ENCODE data around the gene EPB41L3.
"Not testable (repeated sequence)": the region's sequence is repeated elsewhere in the genome, so short reads cannot be mapped to it uniquely, and the experiment has no call there.

Gene EPB41L3

GRCh38 chr18:5530629-5531178, 13.1 kb downstream of the EPB41L3 start:
- no peak for DNase-seq (ENCODE audit: low read depth in 2 of 2)

GRCh38 chr18:5529471-5529870, 14.3 kb downstream of the EPB41L3 start:
- no peak for DNase-seq (ENCODE audit: low read depth in 2 of 2)

- DNase-seq (ENCODE audit: low read depth in 2 of 2): no peak
These were observed 16.2 kb downstream of the EPB41L3 start for GRCh38 chr18:5527603-5528002.

DNA sequence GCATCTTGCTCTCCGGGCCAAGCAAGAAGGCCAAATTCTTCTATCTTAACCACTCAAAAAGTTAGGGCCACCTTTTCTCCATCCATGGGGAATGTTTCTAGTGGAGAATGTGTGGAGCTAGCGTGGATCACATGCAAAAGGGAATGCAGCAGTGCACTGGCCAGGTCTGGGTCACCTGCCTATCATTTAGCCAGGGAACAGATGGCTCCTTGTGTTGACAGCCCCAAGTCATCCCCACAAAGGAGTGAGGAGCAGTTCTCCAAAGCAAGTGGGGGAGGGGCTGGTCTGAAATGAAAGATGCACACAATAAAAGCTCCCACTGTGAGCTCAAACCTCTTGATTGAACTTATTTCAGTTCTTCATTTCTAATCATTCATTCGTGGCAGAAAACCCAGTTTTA, 19.1 kb downstream of the EPB41L3 start:
- DNase-seq (ENCODE audit: low read depth in 2 of 2): no peak

DNA sequence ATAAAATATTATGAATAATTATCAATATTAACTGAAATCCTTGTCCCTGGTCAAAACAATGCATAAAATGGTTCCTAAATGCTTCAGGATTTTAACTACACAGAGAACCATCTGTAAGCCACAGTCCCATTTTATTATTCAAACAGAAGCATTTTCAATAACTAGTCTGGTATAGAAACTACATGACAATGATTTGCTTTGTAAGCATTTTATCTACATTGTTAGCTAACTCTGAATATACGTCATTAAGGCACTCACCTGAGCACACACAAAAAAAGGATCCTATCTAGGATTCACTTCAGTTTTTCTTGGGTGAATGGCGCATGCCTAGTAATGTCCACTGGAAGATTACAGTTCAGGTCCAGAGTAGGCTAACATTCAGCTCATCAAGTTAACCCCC, 22.8 kb downstream of the EPB41L3 start:
- DNase-seq (ENCODE audit: low read depth in 2 of 2): no peak

DNA sequence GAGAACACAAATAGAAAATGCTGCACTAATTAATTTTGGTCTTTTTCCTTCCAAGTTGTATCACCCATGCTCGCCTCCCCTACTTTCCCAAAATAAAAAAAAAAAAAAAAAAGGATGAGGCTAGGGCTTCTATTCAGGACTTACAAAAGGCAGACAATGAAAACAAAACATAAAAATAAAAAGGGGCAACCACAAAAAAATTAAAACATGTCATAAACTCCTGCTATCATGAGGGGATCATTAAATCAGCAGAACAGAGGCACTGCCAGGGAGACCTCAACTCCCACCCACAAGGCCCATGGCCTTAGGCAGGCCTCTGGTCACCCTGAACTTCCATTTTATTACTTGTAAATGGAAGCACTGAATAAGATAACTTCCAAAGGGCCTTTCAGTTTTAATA, 23.3 kb downstream of the EPB41L3 start:
- no peak for DNase-seq (ENCODE audit: low read depth in 2 of 2)

DNA sequence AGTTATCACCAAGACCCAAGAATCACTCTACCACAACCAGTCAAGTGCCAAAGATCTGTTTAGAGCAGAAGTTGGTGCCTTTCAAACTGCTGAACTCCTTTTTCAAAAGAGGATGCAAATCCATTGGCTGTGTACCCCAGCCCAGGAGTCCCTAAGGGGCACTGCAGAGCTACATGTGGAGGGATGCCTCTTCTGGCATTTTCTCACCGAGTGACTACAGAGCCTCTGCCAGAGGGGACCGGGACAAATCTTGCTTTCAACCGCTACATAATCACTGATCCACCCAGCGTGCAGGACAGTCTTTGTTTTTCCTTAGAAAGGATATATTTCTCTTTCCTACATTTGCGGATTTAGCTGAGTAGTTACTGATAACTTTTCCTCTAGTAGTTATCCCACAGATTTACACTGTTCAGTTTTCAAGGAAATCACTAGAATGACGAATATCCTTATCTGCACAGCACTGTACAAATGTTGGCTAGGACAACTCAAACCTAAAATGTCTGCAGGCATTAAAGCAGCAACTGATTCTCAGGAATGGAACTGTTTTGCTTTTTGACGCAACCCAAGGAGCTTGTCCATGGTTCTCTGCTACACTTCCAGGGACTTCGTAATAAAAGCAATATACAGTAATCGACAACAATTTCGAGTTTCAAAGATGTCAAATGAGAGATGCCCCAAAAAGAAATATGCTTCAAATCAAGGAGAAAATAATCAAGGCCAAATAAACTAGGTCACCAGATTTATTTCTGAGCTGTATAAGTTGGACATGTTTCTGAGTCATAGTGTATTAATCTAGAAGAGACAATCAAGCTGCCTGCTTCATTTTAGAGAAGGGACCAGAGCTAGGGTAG, 24.1 kb downstream of the EPB41L3 start:
- DNase-seq (ENCODE audit: low read depth in 2 of 2): no peak

- no peak for DNase-seq (ENCODE audit: low read depth in 2 of 2)
These were observed 24.9 kb downstream of the EPB41L3 start for GRCh38 chr18:5518899-5519371.

DNA sequence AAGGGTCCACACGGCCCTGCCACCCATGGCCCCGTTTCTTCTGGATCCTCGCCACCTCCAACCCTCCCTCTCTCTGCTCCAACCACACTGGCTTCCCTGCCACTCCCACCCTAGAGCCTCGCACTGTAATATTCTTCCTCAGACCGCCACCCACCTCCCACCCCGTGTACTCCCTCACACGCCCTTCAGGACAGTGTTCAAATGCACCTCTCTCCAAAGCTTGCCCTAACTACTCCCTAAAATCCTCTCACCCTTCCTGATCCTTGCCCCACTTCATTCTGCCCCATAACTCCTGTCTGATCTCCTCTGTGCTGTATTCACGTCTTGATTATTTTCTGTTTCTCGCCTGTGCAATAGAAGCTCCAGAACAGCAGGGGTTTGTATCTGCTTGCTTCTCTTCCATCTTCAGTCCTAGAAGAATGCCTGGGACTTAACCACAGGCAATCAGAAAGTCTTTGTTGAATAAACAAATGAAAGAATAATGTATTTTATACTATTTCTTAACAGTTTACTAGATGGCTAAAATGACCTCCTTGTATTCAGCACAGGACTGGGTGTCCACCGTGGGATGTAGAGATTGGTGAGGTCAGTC, 25.5 kb downstream of the EPB41L3 start:
- DNase-seq (ENCODE audit: low read depth in 2 of 2): no peak

DNA sequence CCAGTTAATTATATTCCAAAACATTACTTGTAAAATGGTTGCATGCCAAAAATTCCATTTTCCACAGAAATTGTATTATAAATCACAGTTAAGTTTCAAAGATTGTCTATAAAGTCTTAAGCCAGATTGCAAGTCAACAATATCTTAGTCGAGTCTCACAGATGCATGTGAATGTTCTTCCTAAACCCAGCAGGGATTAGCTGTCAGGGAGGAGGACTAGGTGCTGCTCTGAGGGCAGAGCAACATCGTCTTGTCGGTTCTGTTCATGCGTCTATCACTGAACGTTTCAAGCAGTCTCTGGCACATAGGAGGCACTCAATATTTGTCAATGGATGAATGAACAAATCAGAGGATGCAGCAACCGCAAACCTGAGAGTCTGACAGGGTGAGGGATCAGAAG, 27.0 kb downstream of the EPB41L3 start:
- no peak for DNase-seq (ENCODE audit: low read depth in 2 of 2)

- DNase-seq (ENCODE audit: low read depth in 2 of 2): no peak
These were observed 28.6 kb downstream of the EPB41L3 start for GRCh38 chr18:5515011-5515784.

GRCh38 chr18:5513947-5514346, 29.9 kb downstream of the EPB41L3 start:
- DNase-seq (ENCODE audit: low read depth in 2 of 2): no peak

GRCh38 chr18:5512176-5512575, 31.6 kb downstream of the EPB41L3 start:
- DNase-seq (ENCODE audit: low read depth in 2 of 2): no peak

GRCh38 chr18:5511541-5511940, 32.3 kb downstream of the EPB41L3 start:
- DNase-seq (ENCODE audit: low read depth in 2 of 2): not testable (repeated sequence)

DNA sequence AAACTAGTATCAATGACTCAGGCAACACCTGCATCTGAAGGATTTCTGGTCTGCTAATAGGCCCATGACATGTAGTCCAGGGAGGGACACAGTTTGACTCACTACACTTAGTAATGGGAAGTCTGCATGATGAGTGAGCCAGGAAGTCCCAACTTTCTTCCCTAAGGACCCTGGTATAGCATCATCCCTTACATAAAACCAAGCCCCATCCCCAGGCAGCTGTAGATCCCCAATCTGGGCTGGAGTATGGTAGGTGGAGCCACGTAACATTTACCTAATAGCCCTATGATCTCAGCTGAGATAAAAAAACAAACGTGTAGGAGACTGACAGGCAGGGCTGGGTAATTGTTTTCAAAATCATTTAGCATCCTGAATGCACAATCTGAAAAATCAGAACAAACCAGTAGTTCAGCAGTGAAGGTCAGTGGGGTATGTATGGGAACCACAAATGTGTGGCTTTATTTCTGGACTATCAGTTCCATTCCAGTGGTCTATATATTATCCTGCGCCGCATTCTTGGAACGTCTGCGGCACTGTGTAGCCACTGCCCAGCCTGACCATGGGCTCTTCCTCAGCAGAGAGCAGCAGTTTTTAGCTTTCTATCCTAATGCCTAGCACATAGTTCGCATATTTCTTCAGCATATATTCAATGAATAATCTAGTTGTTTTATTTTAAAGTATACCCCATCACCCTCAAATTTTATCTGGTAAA, 33.5 kb downstream of the EPB41L3 start:
- DNase-seq (ENCODE audit: low read depth in 2 of 2): no peak

DNA sequence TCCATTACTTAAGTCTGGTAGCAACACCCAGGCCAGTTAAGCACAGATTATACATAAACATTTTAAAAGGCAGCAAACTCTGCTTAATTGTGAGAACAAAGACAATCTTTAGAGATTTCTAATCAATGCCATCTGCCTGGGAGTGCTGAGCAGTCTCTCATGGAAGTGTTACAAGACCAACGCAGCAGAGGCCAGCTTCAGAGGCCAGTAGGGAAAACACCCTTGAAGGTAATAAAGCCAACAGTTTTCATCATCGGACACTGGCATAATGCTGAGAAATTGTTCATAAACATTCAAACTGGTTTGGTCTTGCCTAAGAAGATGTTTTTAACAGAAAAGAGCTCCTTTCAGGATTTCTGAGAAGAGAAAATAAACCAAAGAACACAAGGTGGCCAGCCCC, 35.0 kb downstream of the EPB41L3 start:
- DNase-seq (ENCODE audit: low read depth in 2 of 2): no peak

- DNase-seq (ENCODE audit: low read depth in 2 of 2): no peak
These were observed 36.0 kb downstream of the EPB41L3 start for GRCh38 chr18:5507756-5508155.

DNA sequence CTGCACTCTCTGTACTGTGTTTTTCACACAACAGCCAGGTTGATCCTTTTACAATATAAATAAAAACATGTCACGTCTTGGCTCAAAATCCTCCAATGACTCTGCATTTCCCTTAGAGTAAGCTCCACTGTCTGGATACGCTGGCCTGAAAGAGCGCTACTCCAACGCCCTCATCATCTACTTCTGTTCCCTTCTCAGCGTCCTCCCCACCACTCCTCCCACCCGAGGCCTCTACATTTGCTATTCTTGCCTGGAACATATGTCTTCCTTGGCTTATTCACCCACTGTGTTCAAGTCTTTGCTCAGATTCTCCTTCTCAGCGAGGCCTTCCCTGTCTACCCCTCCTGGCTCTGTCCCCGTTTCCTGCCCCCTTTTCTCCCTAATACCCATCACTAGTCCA, 37.6 kb downstream of the EPB41L3 start:
- no peak for DNase-seq (ENCODE audit: low read depth in 2 of 2)

DNA sequence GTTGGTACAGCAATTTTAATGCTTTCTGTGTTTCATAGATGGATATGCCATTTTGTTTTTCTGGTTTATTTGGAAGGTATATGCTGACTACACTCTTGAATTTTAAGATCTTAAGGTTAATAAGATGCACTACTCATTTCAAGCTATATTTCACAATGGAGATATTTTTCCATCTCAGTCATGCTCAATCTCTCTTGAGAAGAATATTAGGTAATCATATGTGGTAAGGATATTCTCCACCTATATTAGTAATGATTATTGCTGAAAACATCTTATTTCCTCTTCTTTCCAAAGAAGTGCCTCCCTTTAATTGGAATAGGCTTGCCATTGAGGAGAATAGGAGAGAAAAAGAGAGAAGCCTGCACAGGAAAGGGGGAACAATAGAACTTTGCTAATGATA, 40.1 kb downstream of the EPB41L3 start:
- no peak for DNase-seq (ENCODE audit: low read depth in 2 of 2)

DNA sequence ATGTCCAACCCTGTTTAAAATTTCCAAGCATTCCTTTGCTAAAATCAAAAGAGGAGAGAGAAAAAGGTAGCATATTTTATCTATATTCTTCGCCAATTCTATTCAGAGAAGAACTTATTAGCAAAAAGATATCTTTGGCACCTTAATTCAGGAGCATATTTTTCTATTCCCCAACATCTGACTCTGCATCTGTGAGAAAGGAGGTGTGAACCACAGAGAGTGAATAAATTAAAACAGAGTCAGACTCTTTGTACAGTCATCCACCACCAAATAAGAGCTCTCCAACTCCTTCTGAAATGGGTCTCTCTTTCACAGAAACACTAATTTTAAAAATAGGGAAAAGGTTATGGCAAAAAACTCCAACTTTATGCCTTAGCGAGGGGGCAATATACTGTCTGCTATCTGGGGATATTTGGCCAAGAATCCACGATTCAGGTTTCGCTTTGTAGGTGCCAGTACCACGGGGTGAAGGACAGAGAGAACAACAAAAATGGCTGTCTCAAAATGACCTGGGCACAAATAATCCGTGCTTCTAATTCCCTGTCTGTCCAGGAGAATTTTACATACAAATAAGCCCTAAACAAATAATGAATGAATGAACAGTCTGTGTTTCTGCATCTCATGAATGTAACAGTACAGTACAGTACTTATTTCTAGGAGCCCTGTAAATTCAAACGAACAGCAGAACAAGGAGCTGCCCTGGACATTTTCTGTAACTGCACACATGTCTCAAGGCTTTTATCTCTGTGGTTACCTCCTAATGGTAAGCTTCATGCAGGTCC, 43.4 kb downstream of the EPB41L3 start:
- DNase-seq (ENCODE audit: low read depth in 2 of 2): no peak

- no peak for DNase-seq (ENCODE audit: low read depth in 2 of 2)
These were observed 45.3 kb downstream of the EPB41L3 start for GRCh38 chr18:5498452-5498851.
